GM10248 (cell line): Measurements from ENCODE around the gene MICAL2.

Experiments used
- CTCF ChIA-PET: fragments of 300-600 bp; sonication (Branson Sonifier 250); formaldehyde crosslinking; extraction: SDS; loops from one replicate; lab custom pipeline; 2021; ENCODE audit warnings: antibody characterized with exemption; lab: Yijun Ruan, JAX
- POLR2A ChIA-PET: fragments of 350-650 bp; sonication (Branson Sonifier 250); formaldehyde crosslinking; extraction: SDS; loops from one replicate; lab custom pipeline; 2020; ENCODE audit warnings: antibody characterized with exemption; lab: Yijun Ruan, JAX
- DNase-seq: peaks from one replicate; pipeline ENCODE4 v3.0.0; 2012; ENCODE audit errors: extremely low spot score
- TF ChIP-seq, protein P1 (sequence below): IDR thresholded peaks from 2 replicates; pipeline ENCODE4 v1.5.1; 2012; ENCODE audit warnings: mild to moderate bottlenecking, low read depth; ENCODE audit errors: extremely low read depth, missing control alignments, control extremely low read depth

Gene MICAL2

DNA sequence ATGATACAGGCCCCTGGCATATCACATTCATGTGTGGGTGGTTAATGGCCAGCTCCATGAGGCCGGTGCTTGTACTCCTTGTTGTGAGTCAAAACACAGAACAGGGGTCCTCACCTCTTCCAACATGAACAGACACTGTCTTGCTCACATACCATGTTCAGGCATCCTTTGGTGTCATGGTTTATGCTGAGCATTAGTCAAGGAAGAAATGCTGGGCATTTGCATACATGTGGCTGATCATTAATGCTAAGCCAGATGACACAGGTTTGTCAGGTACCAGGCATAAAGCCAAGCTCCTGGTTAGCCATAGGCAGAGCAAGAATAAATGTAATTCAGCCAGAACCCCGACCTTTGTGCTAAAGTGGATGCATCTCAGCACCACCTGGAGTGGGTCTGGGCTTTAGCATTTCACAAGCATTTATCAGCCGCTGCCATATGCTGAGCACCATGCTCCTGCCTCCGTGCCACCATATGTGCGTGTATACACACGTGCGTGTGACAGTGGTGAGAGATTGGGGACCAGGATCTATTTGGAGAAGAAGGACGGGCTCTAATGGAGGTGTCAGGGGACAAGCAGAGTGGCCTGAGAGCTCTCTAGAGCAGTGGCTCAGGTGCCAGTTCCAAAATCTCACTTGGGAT, 55.0 kb downstream of the MICAL2 start:
- CTCF ChIA-PET = interaction anchor here (1.2 to 2.2 kb wide), 3 partner anchors 11 to 68 kb away, joined by 3 to 10 read pairs (median 6); no protein-coding TSS in a partner anchor
- DNase-seq = no peak
- POLR2A ChIA-PET = no interaction called here
- TF ChIP-seq, protein P1, sequence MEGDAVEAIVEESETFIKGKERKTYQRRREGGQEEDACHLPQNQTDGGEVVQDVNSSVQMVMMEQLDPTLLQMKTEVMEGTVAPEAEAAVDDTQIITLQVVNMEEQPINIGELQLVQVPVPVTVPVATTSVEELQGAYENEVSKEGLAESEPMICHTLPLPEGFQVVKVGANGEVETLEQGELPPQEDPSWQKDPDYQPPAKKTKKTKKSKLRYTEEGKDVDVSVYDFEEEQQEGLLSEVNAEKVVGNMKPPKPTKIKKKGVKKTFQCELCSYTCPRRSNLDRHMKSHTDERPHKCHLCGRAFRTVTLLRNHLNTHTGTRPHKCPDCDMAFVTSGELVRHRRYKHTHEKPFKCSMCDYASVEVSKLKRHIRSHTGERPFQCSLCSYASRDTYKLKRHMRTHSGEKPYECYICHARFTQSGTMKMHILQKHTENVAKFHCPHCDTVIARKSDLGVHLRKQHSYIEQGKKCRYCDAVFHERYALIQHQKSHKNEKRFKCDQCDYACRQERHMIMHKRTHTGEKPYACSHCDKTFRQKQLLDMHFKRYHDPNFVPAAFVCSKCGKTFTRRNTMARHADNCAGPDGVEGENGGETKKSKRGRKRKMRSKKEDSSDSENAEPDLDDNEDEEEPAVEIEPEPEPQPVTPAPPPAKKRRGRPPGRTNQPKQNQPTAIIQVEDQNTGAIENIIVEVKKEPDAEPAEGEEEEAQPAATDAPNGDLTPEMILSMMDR = no peak

DNA sequence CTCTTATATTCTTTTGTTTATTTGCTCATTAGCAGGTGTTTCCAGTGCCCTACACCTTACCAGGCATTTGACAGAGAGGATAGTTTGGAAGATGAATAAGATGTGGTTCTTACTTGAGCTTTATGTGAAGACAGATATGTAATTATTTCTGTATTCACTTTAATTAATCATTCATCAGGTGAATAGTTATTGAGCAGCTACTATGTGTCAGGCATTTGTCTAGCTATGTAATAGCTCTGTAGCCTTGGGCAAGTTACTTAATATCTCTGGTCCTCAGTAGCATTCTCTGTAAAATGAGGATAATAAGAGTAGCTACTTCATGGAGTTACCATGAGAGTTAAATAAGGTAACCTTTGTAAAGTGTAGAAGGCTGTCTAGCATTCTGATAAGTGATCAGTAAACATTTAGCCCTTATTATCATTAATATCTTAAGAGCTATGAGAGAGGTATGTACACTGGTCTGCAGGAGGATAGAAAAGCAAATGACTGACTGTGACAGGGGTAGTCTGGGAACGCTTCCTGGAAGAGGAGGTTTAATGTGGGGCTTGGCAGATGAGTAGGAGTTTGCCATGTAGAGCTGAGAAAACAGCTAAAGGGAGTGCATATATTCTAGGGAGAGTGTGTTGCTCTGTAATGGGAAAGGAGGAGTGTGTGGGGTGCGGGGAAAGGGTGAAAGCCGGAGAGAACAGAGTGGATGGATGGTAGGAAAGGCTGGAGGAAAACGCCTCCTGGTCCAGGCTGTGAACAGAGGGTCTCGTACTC, 56.1 kb downstream of the MICAL2 start:
- ChIA-PET CTCF (interaction anchor here (0.6 to 1.2 kb wide), 4 partner anchors 12 to 70 kb away, joined by 3 to 8 read pairs (median 3); no protein-coding TSS in a partner anchor), POLR2A (no interaction called here)

DNA sequence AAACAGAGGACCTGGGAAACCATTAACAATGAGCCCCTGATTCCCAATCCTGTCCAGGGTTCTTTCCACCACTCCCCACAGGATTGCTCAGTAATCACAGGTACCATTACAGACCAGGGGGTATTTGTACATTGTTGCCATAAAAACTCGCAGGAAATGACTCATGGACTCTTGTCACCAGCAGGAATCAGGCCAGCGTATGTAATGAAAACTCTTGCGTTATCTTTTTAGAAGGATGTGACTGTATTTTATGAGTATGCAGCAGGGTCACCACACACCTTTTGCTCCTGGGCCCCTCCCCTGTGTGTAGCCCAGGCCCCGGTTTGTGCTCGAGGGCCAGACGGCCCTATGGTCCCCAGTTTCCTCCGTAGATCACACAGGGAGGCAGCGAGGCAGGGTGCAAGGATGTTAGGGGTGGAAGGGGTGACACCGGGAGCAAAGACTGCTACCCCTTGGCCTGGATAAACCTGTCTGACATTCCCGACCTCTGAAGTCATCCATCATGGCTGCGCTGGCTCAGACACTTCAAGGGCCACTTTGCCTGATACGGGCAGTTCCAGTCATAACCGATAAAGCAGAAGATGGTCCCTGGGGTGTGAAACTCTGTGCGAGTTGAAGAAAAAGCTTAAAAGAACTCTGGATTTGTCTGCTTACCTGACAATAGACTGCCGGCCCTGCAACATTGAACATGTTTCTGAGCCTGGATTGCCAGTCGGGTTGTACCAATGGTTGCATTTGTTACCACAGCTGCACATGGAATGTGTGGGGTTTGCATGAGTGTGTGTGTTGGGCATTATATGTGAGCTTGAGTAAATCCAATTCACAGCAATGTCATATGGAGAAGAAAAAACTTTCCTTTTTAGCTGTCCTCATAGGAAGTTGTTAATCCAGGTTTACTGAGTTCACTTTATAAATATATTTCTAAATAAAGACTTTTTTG, 56.9 kb downstream of the MICAL2 start:
- TF ChIP-seq, protein P1 = no peak
- DNase-seq = no peak
- CTCF ChIA-PET = interaction anchor here (1.2 kb wide), 1 partner anchor 69 kb away, joined by 8 read pairs; no protein-coding TSS in a partner anchor
- POLR2A ChIA-PET = no interaction called here

More for the DNA sequence above, 56.1 kb downstream of the MICAL2 start:
- TF ChIP-seq, protein P1 = no peak
- DNase-seq = no peak

DNA sequence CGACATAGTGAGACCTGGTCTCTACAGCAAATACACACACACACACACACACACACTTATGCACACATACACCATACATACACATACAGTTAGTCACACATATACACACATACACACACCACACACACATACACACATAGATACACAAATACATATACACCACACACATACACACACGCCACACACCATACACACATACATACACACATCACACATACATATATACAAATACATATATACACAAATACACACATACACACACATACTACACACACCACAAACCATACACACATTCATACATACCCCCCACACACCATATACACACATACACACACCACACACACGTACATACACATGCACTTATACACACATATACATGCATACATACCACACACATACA, 57.7 kb downstream of the MICAL2 start:
- no peak for DNase-seq
- POLR2A ChIA-PET = no interaction called here
- TF ChIP-seq, protein P1 = no peak
- CTCF ChIA-PET = no interaction called here

DNA sequence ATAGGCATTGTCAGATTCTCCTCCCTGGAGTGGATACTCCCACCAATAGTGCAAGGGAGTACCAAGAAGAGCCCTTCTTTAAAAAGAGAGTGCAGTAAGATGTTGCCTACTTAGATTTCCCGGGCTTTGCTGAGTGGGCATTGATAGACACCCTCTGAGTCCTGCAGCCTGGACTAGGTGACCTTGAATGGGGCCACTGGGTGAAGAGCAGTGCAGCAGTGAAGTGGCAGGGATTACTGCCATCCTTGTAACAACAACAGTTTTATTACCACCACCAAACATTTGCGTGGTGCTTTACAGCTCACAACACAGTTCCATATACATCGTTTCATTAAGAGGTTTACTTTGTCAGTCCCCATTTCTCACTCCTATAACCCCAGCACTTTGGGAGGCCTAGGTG, 59.4 kb downstream of the MICAL2 start:
- no peak for DNase-seq
- ChIA-PET CTCF (interaction anchor here (4.2 kb wide), 1 partner anchor 8 kb away, joined by 25 read pairs; no protein-coding TSS in a partner anchor), POLR2A (no interaction called here)
- TF ChIP-seq, protein P1 = no peak

DNA sequence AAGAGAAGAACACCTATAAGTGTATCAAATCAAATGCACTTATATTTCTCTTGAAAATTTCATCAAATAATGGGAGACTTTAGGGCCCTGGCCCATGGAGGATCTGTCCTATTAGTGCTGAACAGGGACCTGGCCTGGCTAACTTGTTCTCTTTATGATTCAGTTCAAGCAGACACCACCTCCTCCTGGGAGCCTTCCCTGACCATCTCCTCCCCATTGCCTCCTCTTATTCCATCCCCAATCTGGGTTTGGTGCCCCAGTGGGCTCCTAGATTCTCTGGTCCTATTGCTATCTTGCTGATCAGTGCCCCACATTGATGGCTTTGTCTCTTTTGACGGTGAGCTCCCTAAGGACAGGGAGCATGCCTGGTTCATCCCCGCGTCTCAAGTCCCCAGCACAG, 60.1 kb downstream of the MICAL2 start:
- no peak for DNase-seq
- TF ChIP-seq, protein P1 = no peak
- ChIA-PET CTCF (interaction anchor here (0.9 to 4.2 kb wide), 4 partner anchors 8 to 55 kb away, joined by 3 to 25 read pairs (median 4); no protein-coding TSS in a partner anchor), POLR2A (no interaction called here)
